ENCODE data around the gene DBNDD2.
A peak's percentile ranks its signal among the peaks of the same experiment; 100 is the strongest.

Gene DBNDD2

DNA sequence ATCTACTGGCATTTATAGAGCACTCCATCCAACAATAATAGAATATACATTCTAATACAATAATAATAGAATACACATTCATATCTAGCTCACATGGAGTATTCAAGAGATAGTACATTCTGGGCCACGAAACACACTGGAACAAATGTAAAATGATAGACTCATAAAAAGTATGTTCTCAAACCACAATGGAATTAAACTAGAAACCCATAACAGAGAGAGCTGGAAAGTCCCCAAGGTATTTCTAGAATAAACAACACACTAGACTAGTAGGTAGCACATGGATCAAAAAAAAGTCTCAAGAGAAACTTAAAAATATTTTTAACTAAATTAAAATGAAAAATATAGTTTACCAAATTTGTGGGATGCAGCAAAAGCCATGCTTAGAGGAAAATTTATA, 20.8 kb upstream of the DBNDD2 start:
- no peak for DNase-seq

DNA sequence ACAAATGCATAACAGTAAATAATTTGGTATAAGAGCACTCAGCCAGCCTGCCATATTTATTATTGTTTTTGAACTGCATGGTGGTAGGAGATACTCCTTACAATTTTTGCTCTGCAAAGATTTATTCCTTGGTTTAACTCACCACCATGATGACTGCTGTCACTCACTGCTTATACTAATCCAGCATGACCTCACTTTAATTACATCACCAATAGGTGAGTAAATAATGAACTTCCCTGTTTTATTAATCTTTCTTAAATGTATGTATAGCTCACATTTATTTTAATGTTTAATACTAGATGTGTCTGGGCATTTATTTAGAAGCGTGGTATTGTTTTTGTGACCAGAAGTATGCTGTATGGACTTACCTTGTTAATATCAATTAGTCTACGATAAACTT, 17.2 kb upstream of the DBNDD2 start:
- DNase-seq: no peak

DNA sequence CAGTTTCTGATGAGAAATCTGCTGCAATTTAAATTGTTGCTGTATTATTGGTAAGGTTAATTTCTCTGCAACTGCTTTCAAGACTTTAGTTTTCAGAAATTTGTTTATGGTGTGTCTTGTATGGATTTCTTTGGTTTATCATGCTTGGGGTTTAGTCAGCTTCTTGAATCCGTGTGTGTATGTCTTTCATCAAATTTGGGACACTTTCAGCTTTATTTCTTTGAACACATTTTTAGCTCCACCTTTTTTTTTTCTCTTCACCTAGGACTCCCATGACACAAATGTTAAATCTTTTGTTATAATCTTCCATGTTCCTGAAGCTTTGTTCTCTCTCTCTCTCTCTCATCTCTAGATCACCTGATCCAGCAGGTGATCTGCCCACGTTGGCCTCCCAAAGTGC, 16.5 kb upstream of the DBNDD2 start:
- DNase-seq: no peak

DNA sequence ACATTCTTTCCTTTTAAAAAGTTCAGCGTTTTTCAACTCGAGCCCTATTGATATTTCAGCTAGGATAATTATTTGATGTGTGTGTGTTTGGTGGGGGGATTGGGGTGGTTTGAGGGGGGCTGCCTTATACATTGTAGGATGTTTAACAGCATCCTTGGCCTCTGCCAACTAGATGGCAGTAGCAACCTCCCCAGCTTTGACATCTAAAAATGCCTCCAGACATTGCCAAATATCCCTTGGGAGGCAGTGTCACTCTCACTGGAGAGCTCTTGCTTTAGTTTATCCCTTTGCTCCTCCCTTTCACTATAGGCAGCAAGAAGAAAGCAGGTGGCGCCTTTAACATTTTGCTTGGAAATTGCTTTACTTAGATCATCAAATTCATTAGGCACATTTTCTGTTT, 15.4 kb upstream of the DBNDD2 start:
- no peak for DNase-seq

DNA sequence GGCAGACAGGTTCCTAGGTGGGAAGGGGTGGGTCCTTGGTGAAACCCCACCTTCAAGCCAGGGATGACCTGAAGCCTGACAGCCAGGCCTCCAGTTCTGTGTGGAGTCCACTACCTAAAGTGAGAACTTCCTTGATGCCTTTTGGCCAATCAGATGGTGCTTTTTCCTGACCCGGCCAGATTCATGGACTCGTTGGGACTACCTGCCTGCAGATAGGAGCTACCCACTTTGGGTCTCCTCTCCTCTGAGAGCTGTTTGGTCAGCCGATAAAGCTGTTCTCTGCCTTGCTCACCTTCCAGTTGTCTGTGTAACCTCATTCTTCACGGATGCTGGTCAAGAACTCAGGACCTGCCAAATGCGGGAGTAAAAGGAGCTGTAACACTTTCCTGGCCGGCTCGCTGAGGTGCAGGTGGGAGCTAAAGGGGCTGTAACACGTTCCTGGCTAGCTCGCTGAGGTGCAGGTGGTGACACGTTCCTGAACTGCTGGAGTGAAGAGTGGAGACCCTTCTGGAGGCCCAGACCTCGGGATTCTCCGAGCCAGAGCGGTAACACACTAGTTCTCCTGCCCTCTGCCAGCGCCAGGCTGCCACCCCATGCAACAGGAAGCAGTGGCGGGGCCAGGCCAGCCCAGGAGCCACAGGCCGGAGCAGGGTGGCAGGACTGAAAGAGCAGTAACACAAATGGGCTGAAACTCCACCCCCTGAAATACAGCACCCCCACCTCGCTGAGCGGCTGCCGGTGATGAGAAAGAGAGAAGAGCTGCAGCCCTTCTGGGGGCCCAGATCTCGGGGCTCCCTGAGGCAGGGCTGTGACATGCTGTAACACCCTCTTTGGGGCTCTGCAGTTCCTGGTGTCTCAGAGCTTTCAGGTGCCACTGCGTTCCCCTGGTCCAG, 13.6 kb upstream of the DBNDD2 start:
- no peak for DNase-seq

DNA sequence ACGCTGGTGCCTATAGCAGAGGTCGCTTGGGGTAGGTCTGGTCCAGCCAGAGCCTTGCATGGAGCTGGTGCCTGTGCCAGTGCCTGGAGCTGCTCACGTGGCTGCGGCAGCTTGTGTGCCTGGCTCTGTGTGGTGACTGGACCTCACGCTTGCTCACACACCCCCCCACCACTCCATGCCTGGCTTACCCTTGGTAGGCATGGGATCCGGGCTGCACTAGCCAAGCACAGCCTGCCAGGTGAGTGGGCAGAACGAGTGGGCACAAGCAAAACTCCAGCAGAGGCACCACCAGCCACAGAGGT, 13.0 kb upstream of the DBNDD2 start:
- no peak for DNase-seq

DNA sequence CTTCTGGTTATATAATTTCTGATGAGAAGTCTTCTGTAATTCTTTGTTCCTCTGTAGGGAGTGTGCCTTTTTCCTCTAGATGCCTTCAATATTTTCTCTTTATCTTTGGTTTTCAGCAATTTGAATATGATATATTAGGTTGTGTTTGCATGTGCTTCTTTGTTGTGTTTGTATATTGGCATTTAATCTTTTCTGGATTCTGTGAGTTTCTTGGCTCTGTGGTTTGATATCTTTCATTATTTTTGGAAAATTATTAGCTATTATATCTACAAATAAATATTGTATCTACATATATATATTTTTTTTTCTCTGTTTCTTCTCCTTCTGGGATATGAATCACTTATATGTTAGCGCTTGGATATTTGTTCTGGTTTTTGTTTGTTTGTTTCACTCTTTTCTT, 9.1 kb upstream of the DBNDD2 start:
- DNase-seq: no peak

DNA sequence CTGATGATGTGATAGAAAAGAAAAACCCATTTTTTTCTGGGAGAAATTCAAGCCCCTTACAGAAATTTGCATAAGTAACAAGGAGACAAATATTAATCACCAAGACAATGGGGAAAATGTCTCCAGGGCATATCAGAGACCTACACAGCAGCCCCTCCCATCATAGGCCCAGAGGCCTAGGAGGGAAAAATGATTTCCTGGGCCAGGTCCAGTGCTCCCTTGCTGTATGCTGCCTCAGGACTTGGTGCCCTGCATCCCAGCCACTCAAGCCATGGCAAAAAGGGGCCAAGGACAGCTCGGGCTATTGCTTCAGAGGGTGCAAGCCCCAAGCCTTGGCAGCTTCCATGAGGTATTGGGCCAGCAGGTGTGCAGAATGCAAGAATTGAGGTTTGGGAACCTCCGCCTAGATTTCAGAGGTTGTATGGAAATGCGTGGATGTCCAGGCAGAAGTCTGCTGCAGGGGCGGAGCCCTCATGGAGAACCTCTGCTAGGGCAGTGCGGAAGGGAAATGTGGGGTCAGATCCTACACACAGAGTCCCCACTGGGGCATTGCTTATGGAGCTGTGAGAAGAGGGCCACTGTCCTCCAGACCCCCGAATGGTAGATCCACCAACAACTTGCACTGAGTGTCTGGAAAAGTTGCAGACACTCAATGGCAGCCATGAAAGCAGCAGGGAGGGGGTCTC, 7.6 kb upstream of the DBNDD2 start:
- no peak for DNase-seq

DNA sequence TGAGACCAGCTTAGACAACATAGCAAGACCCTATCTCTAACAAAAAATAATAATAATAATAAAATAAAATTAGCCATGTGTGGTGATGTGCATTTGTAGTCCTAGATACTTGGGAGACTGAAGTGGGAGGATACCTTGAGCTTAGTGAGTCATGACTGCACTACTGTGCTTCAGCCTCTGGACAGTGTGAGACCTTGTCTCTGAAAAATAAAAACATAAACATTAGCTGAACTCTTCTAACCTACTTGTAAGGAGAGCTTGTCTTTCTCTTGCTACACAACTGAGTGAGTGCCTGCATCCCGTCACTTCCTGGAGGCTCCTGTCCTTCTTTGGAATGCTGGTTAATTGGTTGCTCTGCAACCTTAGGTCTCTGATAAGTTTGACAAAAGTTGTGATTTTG, 5.1 kb upstream of the DBNDD2 start:
- DNase-seq: no peak

DNA sequence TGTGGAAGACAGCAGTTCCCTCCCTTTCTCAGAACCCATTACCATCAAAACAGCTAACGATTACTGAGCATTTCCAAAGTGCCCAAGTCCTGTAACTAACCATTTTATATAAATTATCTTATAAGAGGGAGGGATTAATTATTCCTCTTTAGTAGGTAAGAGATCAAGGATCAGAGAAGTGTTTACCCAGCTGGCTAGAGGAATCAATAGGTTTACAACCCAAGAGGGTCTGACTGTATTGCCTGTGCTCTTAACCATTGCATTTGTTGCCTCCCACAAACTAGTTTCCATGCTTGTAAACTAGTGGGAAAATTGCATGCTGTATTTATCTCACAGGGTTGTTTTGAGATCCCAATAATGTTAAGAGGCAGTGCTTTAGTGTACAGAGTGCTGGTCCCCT, 3.7 kb upstream of the DBNDD2 start:
- no peak for DNase-seq

DNA sequence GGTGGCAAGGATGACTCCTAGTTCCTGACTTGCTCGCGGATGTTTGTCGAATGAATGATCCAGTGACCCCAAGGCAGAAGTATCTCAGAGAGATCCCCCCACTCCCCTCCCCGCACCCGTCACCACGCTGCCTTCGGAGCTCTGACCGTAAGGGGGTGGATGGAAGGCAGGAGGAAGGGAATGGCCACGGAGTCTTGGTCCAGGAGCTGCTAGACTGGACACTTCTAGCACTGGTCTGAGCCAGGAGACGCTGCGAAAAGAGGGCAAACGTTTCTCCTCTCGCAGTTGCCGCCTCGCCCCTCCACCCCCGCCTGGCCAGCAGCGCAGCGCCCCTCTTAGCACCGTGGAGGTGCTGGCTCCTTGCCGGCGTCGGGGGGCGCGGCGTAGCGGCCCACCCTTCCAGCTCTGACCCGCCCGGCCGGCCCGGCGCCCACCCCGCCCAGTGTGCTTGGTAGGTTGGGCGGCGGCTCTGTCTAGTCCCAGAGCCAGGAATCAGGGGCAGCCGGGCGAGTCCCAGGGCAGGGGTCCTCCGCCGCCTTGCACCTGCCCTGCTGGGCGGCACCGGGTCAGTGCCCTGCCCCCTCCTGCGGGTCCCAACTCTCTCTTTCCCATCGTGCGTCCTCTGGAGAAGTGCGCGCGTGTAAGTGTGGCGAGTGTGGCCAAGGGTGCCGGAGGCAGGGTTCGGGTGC, 2.4 kb upstream of the DBNDD2 start:
- no peak for DNase-seq

DNA sequence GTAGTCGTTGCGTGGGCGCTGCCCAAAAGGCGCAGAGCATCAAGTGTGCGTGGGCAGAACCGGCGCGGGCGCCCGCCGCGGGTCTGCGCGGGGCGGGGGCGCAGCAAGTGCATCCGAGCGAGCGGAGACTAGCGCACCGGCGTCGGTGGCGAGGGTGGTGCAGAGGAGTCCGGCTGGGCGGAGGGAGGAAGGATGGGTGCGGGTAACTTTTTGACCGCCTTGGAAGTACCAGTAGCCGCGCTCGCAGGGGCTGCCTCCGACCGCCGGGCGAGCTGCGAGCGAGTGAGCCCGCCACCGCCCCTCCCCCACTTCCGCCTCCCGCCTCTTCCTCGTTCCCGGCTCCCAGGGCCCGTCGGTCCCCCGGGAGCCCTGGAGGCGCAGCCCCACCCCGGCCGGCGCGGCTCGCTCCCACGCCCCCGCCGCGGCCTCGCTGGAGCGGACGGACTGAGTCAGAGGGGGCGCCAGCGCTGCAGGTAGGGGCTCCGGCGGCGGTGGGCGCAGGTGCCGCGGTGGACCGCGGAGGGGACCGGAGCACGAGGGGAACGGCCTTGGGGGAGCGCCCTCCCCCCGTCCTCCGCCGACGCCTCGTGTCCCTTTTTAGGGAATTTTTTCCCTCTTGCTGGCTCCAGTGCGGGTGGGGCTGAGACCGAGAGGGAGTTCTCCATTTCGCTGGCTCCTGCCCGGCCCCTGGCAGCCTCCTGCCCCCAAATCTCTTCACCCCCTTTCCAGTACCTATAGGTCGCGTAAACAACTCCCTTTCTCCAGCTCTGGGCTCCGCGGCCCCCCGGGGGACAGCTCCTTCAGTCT, 1.6 kb upstream of the DBNDD2 start:
- DNase-seq: peak; percentile 76

DNA sequence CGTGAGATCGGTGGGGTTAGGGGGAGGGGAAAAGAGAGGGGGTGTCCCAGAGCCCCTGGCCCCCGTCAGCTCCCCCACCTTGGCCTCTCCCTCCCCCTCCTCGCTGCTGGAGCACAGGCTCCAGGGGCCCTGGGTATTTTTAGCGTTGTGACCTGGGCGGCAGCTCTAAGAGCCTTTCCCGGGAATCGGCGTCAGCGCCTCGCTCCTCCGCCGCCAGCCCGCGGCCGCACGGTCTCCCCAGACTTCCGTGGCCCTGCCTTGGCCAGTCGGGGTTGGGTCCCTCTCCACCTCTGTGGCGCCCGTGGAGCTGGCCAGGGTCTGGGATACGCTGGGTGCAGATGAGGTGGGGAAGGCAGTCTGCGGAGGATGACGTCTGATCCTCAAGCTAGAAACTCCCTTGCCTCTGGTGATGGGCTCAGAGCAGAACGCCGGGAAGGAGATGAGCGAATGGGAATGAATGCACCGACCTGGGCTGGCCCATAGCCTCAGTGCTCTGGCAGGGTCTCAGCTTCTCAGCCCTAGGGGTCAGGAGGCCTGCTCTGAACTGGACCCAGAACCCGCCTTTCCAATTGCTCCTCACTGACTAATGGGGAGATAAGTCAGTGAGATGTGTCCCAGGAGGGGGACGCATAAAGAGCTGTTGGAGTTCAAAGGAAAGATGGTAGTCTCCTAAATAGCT, 883 bp upstream of the DBNDD2 start:
- DNase-seq: no peak

DNA sequence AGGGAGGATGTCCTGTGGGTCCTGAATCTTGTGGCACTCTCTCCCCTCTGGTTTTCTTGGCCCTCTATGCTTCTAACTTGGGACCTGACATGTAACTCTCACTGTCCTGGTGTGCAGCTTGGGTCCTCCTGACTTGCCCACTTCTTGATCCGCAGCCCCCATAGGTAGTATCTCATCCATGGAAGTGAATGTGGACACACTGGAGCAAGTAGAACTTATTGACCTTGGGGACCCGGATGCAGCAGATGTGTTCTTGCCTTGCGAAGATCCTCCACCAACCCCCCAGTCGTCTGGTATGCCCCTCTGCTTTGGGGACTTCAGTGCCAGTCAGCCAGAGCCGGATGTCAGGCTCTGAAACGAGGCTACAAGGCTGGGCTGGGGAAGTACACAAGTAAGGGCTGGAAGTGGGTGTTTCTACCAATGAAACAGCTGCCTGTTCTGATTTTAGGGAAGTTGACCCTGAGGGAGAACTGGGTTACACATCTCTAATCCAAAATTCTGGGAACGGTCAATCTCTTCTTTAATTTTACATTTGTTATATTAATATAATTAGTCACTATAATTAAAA, 641 bp downstream of the DBNDD2 start:
- DNase-seq: no peak

DNA sequence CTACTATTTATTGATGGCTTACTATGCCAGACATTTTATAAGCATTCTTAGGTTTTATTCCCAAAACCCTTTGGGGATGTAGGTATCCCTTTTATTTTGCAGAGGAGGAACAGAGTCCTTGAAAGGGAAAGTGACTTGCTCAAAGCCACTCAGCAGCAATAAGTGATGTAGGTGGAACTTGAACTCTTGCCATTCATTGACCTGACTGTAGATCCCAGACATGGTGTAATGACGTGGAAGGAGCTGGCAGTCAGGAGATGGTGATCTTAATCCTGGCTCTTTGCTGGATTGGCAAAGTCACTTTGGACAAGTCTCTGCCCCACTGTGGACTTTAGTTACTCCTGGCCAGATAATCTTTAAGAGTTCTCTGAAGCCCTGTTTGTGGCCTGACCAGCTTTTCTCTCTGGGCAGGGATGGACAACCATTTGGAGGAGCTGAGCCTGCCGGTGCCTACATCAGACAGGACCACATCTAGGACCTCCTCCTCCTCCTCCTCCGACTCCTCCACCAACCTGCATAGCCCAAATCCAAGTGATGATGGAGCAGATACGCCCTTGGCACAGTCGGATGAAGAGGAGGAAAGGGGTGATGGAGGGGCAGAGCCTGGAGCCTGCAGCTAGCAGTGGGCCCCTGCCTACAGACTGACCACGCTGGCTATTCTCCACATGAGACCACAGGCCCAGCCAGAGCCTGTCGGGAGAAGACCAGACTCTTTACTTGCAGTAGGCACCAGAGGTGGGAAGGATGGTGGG, 1.6 kb downstream of the DBNDD2 start:
- no peak for DNase-seq

DNA sequence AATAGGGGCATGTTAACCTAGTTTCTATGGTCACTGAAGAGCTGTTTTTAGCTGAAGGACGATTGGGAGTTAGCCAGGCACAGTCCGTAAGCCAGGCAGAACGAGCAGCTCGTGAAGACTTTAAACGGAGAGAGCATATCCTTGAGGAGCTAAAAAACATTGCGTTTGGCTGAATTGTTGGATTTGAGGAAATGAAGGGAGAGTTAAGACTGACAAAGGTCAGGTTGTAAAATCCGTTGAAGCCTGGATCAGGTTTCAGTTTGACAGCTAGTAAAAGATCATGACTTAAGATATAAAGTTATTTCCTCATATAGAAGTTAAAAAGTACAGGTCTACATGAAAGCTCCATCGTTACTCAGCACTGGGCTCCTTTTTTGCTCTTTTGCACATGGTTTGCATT, 2.8 kb downstream of the DBNDD2 start:
- no peak for DNase-seq

DNA sequence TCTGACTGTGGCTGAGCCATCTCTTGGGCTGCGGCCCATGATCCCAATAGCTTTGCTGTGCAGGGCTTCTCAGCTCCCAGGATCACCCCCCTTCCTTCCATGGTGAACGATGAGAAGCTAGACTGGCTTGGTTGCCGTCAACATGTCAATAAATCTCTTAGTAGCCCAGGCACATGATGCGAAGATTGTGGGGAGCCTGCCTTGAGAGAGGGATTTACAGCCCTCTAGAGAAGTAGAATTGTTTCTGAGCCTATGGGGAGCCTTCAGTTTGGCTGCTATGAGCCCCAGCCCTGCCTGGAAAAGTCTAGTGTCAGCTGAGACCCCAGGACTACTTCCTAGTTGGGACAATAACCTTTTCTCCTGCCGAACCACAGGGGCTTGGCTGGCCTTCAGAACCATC, 4.6 kb downstream of the DBNDD2 start:
- no peak for DNase-seq

DNA sequence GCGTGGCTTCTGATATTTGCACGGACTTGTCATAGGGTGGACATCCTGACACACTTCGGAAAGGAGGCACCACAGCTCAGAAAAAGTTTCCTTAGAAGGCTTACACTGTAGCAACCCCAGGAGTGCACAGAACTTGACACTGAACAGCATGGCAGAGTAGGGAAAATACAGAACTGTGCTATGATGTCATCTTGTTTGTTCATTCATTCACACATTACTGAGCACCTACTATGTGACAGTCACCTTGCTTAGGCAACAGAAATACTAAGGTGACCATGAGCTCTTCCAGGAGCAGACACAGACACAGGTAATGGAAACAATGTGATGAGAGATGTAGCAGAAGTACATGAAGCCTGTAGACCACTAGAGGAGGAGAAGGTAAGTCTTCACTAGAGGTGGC, 5.4 kb downstream of the DBNDD2 start:
- no peak for DNase-seq

DNA sequence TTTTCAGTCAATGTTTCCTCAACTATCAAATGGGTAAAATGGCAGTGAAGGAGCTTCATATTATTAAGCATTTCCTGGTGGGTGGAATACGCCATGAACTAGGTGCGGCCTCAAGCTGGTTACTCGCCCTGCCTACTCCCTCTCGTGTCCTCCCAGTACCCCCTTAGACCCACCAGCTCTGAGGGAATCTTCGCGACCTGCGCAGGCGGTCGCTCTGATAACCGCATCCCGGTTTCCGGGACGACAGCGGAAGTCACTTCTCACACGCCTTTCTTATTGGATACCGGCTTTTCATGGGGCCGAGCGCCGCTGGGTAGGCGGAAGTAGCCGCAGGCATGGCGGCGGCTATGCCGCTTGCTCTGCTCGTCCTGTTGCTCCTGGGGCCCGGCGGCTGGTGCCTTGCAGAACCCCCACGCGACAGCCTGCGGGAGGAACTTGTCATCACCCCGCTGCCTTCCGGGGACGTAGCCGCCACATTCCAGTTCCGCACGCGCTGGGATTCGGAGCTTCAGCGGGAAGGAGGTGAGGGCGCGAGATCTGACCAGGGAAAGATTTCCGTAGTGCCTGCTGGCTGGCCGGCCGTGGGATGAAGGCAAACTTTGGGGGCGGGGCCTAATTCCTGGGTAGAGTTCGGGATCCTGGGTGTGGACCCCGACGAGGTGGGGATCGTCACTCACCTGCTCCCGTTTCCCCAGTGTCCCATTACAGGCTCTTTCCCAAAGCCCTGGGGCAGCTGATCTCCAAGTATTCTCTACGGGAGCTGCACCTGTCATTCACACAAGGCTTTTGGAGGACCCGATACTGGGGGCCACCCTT, 7.9 kb downstream of the DBNDD2 start, which contains the start of gene PIGT:
PIGT (plus strand) TSS at position 320 of the 816 bp plus-strand sequence; CDS start at position 336, 16 bp downstream.
- peak; percentile 91 for DNase-seq

DNA sequence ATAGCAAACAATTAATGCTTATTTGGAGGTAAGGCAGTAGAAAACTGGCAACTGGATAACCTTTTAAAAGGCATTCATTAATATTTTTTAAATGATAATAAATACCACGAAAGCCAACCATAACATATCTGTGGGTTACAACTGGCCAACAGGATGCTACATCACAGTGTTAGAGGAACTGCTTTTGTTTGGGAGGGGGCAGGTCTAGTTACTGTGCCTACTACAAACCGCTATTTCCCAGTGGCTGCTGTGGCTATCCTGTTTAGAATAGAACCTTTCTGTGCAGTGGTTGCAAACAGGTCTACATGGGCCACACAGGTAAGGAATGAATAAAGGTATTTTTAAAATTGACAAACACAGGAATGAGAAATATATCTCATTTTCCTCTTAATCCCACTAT, 8.8 kb downstream of the DBNDD2 start:
- no peak for DNase-seq

Measured in activated CD8-positive, alpha-beta memory T cell treated with anti-CD3 and anti-CD28 coated beads, Interleukin-2, amount 50 U/mL, for 48 hours (primary cell).